ENCODE results near the gene PPARA.

PPARA gene

DNA sequence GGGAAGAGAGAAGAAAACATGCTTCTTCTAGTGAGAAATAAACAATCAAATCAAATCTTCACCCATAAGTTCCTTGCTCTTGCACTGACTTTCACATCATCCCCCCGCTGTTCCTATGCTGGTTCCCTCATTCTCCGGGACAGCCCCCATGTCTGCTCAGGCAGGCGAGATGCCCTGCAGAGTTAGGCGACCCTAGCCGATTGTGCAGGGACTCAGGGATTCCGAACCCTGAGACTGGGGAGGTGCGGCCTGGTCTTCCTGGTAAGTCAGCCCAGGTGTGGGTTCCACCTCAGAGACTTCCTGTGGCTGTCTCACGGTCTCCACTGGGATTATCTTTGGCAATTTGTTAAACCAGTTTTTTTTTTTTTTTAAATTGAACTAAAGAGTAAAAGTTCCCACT lies 124.1 kb downstream of the PPARA start:
- DNase-seq (ENCODE audit: low read depth in 2 of 2), result no peak

- DNase-seq (ENCODE audit: low read depth in 2 of 2), result no peak
Measured at GRCh38 chr22:46275455-46276122, 125.3 kb downstream of the PPARA start.

- DNase-seq (ENCODE audit: low read depth in 2 of 2), result no peak
Measured at GRCh38 chr22:46276563-46276962, 126.2 kb downstream of the PPARA start.

DNA sequence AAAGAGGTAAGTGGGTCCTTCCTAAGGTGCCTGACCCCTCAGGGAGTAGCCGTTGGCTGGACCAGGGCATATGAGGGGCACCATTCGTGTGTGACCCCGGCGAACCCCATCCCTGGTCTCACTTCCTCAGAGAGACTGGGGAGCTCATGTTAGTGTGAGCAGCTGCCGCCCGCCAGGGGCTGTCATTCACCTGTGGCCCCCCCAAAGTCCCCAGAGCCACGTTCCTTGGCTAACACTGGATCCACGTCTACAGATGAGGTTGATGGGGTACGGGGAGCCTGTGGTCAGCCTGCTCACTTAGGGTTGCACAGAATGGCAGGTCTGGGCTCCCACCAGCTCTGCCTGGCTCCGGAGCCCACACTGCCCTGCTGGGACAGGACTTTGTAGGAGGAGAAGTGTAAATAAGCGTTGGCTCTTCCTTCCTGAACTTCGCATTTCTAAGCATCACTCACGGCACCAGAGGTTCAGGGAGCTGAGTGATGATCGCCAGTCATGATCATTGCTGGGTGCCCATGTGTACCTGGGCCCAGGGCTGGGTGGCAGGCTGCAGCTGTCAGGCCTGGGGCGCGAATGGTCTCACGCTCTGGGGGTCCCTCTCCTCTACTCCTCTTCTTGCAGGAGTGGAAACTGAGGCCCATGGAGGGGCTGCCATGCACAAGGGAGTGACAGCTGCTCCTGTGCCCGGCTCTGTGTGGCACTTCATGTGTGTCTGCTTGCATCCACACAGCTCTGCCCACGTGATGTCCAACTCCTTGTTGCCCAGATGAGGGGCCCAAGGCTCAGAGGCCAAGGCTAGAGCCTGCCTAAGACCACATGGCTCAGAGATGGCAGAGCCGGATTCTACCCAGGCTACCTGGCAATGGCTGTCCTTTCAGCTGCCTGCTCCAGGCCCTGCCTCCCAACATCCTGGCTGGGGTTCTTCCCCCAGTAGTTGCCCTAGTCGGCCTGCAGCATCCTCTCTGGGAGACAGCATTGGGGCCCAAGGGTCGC lies 128.6 kb downstream of the PPARA start:
- no peak for DNase-seq (ENCODE audit: low read depth in 2 of 2)

GRCh38 chr22:46280063-46280817 lies 129.9 kb downstream of the PPARA start:
- no peak for DNase-seq (ENCODE audit: low read depth in 2 of 2)

DNA sequence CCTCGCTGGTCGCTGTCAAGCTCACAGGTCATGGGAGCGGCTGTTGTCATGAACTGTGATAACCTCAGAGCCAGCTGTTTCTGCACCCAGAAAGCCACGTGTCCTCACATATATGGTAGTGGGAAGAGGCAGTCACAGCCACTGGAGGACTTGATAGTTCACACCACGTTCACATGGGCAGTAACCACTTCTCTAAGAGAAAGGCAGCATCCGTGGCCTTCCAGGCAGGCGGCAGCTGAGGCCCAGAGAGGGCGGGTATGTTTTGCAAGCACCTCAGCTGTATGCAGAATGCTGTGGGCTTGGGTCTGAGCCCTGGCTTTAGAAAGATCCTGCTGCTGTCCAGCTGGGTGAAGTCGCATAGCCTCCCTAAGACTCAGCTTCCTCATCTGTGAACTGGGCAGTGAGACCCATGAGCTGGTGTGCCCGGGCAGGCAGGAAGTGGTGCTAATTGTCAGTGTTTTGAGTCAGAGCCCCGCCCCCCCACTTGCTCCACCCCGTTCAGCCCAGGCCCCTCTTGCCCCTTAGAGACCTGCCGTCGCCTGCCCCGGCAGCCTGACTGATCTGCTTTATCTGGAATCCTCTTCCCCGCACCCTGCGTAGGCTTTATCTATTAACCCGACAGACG lies 130.8 kb downstream of the PPARA start:
- no peak for DNase-seq (ENCODE audit: low read depth in 2 of 2)

GRCh38 chr22:46281866-46282678 lies 131.7 kb downstream of the PPARA start:
- no peak for DNase-seq (ENCODE audit: low read depth in 2 of 2)

DNA sequence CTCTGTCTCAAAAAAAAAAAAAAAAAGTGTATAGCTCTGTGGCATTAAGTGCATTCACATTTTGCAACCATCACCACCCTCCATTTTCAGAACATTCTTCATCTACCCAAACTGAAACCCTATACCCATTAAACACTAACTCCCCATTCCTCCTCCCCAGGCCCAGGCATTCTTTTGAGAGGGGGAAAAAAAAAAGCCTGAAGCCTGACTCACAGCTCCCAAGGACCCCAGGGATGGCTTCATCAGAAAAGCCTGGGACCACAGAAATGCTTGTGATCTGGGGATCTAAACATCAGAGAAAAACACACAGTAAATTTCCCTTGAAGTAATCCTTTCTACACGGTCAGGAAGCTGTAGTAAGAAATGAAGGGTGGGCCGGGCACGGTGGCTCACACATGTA lies 135.7 kb downstream of the PPARA start:
- no peak for DNase-seq (ENCODE audit: low read depth in 2 of 2)

GRCh38 chr22:46286941-46287872 lies 136.9 kb downstream of the PPARA start:
- DNase-seq (ENCODE audit: low read depth in 2 of 2), result no peak

- no peak for DNase-seq (ENCODE audit: low read depth in 2 of 2)
Measured at GRCh38 chr22:46287873-46288751, 137.8 kb downstream of the PPARA start.

DNA sequence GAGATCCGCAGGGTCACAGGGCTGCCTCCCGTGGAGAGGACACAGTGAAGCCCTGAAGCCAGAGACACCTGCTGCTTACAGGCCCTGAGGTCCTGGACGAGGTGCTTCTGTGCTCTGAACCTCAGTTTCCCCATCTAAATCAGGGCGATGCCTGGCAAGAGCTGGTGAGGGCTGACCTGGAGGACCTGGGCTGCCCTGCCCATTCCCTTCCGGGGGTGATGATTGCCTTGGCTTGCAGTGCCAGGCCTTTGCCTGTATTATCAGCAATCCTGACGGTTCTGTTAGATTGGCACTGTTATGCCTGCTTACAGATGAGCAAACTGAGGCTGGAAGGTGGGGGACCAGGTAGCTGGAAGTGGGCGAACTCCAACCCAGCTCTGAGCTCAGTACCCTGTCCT lies 138.5 kb downstream of the PPARA start:
- no peak for DNase-seq (ENCODE audit: low read depth in 2 of 2)

GRCh38 chr22:46289244-46289891 lies 139.0 kb downstream of the PPARA start:
- DNase-seq (ENCODE audit: low read depth in 2 of 2), result no peak

- DNase-seq (ENCODE audit: low read depth in 2 of 2), result no peak
Measured at GRCh38 chr22:46290121-46290842, 140.0 kb downstream of the PPARA start.

DNA sequence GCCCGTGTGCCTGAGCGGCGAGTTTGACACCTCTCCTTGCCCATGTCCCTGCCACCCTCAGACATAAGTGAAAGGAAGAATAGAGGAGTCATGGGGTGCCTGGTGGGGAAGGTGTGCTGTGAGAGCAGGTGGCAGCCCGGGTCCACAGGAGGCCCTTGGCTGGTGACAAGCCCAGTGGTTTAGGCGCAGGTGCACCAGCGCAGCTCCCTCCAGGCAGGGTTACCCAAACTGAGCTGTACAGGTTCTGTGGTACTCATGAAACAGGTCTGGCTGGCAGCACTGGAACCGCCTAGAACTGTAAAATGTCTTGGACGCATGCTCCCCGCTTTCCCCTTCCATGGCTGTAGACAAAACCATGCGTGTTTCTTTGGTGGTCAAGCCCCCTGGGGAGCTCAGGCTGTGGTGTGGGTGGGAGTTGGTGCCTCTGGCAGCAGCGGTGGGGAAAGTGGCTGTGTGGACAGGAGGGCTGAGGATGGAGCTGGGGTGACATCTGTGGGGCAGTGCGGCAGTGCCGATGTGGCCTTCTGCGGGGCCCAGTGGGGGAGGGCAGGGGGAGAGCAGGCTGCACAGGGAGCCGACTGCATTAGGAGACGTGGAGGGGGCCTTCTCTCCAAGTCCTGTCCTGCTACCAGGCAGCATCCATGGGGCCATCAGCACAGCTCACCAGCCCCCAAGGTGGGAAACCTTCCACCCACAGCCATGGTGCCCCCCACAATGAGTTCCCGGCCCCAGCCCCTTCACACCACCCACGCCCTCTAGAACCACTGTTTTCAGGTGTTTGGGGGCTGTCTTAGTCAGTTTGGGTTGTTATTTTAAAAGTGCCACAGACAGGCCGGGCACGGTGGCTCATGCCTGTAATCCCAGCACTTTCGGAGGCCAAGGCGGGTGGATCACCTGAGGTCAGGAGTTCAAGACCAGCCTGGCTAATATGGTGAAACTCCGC lies 140.8 kb downstream of the PPARA start:
- no peak for DNase-seq (ENCODE audit: low read depth in 2 of 2)

DNA sequence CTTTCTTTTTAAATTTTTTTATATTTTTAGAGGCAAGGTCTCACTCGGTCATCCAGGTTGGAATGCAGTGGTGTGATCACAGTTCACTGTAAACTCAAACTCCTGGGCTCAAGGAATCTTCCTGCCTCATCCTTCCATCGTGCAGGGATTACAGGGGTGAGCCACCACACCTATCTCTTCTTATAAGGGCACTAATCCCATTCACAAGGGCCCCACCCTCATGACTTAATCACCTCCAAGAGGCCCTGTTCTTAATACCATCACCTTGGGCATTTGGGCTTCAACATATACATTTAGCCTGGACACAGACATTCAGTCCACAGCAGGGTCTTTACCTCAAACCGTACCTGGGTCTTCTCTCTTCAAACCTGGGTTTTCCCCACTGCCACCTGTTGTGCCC lies 141.8 kb downstream of the PPARA start:
- no peak for DNase-seq (ENCODE audit: low read depth in 2 of 2)

- no peak for DNase-seq (ENCODE audit: low read depth in 2 of 2)
Measured at GRCh38 chr22:46292732-46293131, 142.4 kb downstream of the PPARA start.

All from stimulated activated CD8-positive, alpha-beta memory T cell treated with anti-CD3 and anti-CD28 coated beads, Interleukin-7, amount 100 ng/mL, for 1 hour (primary cell).